Hepatocyte (in vitro differentiated cells): ENCODE measurements around the gene CXCR4. TPM values are rescaled to one million over a fixed set of nuclear protein-coding genes. Genes with fewer than 3 reads are reported as not detected.

Source experiments
- DNase-seq: peaks from one replicate; pipeline ENCODE4 v3.0.0-alpha.2; 2016; ENCODE audit warnings: low spot score
- H2AFZ ChIP-seq: fragments of 200-600 bp; sonication (generic); 2 replicates; pipeline ENCODE4 v1.6.0; 2016; ENCODE audit warnings: antibody characterized with exemption, mild to moderate bottlenecking
- H3K27ac ChIP-seq: fragments of 200-600 bp; sonication (generic); 2 replicates; pipeline ENCODE4 v1.5.1; 2016; ENCODE audit warnings: mild to moderate bottlenecking
- H3K27me3 ChIP-seq: fragments of 200-600 bp; sonication (generic); 2 replicates; pipeline ENCODE4 v1.6.1; 2016
- H3K36me3 ChIP-seq: fragments of 200-600 bp; sonication (generic); replicated peaks from 2 replicates; pipeline ENCODE4 v1.5.1; 2016; ENCODE audit warnings: low read depth; ENCODE audit not compliant: insufficient read depth
- H3K4me1 ChIP-seq: fragments of 200-600 bp; sonication (generic); 2 replicates; pipeline ENCODE4 v1.5.1; 2016; ENCODE audit warnings: mild to moderate bottlenecking, moderate library complexity; ENCODE audit not compliant: insufficient read depth
- H3K4me2 ChIP-seq: fragments of 200-600 bp; sonication (generic); 2 replicates; pipeline ENCODE4 v1.6.0; 2016
- H3K4me3 ChIP-seq: fragments of 200-600 bp; sonication (generic); 2 replicates; pipeline ENCODE4 v1.5.1; 2016; ENCODE audit warnings: mild to moderate bottlenecking
- H3K79me2 ChIP-seq: fragments of 200-600 bp; sonication (generic); 2 replicates; pipeline ENCODE4 v1.6.0; 2017; ENCODE audit warnings: mild to moderate bottlenecking
- H3K9me2 ChIP-seq: fragments of 200-600 bp; sonication (generic); replicated peaks from 2 replicates; pipeline ENCODE4 v1.6.0; 2017; ENCODE audit warnings: mild to moderate bottlenecking; ENCODE audit not compliant: insufficient read depth
- H3K9me3 ChIP-seq: fragments of 200-600 bp; sonication (generic); 2 replicates; pipeline ENCODE4 v1.5.1; 2016; ENCODE audit warnings: low read depth, mild to moderate bottlenecking
- H4K20me1 ChIP-seq: fragments of 200-600 bp; sonication (generic); 2 replicates; pipeline ENCODE4 v1.6.0; 2016; ENCODE audit warnings: mild to moderate bottlenecking; ENCODE audit not compliant: insufficient read depth, poor library complexity, severe bottlenecking
- EZH2 ChIP-seq: fragments of 200-600 bp; sonication (generic); IDR thresholded peaks from 2 replicates; pipeline ENCODE4 v1.6.1; 2016; ENCODE audit warnings: antibody characterized with exemption, mild to moderate bottlenecking, borderline replicate concordance
- EZH2phosphoT487 ChIP-seq: fragments of 200-600 bp; sonication (generic); IDR thresholded peaks from one replicate; pipeline ENCODE4 v1.6.1; 2018; ENCODE audit warnings: antibody characterized with exemption, mild to moderate bottlenecking, low read depth, moderate library complexity; ENCODE audit not compliant: unreplicated experiment, severe bottlenecking
- WGBS: methylation state at CpG from one replicate; pipeline ENCODE4 v1.1.6; 2016; ENCODE audit warnings: low lambda C conversion rate; ENCODE audit errors: missing lambda C conversion rate; 5-methylcytosine and 5-hydroxymethylcytosine counted together
- polyA plus RNA-seq: library from polyadenylated mRNA; unstranded; fragments of >200 nt; fragmentation: Nextera tagmentation; extraction: Ambion mirVana; gene quantifications from 2 replicates; pipeline ENCODE4 v1.2.1, GENCODE V29; 2016
- total RNA-seq: library from RNA; depleted of rRNA; stranded (reverse); fragments of >200 nt; gene quantifications from 2 replicates; pipeline ENCODE4 v1.2.3, GENCODE V29; 2014
- TF ChIP-seq, protein P1 (sequence below): fragments of 200-600 bp; sonication (generic); IDR thresholded peaks from 2 replicates; pipeline ENCODE4 v1.5.1; 2016; ENCODE audit warnings: antibody characterized with exemption, mild to moderate bottlenecking; ENCODE audit not compliant: poor library complexity

Gene CXCR4
- total and polyA plus RNA-seq, 2 experiments from 2014 or later, result 3.8 to 6.2 TPM

DNA sequence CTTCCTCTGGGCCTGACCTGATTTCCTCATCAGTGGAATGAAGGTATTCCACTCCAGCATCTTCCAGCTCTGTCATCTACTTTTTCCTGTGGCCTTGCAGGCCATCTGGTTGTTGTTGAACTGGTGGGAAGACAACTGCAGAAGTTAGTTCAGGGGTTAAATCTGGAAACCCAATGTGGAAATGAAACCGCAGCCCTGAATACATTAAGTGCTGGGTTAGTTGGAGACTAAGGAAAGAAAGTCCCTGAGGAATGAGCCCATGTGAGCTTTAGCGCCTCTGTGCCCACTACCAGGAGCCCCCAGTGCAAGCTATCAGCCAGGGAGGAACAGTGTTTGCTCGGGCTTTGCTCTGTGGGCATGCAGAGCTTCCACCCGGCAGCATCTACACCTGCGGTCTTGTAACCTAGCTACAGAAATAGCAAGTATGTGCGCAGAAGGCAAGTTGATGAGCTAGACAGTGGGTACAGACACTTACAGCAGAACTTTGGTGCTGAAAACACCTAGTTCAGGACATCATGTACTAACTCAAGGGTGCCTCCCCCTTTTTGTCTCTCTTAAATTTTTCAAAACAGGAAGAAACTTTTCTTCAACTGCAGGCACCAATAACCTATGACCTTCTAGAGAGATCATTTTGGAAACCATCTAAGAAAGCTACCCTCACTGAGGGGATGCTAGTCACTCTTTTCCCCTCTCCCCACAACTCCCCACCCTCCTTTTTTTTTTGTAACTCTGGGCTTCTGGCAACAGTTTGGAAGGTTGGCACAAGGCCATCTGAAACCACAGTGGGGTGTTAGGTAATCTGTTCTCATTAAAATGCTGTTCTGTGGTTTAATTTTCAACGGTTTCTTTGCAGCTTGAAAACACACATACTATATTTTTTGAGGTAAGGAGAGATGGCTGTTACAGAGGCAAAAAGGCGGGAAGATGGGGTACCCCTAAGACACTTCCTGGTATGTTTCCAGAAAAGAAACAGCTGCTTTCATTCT lies 18.3 kb upstream of the CXCR4 start:
- H3K9me3 ChIP-seq, result no peaks in the 10 kb centered on the region
- 85% methylated on average over 8 of the region's 8 CpGs for WGBS
- no peaks in the 10 kb centered on the region for H3K9me2 ChIP-seq
- DNase-seq, result no peak
- H2AFZ ChIP-seq, result no peak overlapping the region
- H3K27ac ChIP-seq, result no peak overlapping the region
- no peak overlapping the region for H3K4me2 ChIP-seq
- no peaks in the 10 kb centered on the region for H3K79me2 ChIP-seq
- TF ChIP-seq EZH2, result no peak
- TF ChIP-seq, protein P1, sequence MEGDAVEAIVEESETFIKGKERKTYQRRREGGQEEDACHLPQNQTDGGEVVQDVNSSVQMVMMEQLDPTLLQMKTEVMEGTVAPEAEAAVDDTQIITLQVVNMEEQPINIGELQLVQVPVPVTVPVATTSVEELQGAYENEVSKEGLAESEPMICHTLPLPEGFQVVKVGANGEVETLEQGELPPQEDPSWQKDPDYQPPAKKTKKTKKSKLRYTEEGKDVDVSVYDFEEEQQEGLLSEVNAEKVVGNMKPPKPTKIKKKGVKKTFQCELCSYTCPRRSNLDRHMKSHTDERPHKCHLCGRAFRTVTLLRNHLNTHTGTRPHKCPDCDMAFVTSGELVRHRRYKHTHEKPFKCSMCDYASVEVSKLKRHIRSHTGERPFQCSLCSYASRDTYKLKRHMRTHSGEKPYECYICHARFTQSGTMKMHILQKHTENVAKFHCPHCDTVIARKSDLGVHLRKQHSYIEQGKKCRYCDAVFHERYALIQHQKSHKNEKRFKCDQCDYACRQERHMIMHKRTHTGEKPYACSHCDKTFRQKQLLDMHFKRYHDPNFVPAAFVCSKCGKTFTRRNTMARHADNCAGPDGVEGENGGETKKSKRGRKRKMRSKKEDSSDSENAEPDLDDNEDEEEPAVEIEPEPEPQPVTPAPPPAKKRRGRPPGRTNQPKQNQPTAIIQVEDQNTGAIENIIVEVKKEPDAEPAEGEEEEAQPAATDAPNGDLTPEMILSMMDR, result no peak
- no peak for TF ChIP-seq EZH2phosphoT487
- H3K4me3 ChIP-seq, result no peak overlapping the region
- H4K20me1 ChIP-seq, result no peaks in the 10 kb centered on the region
- H3K27me3 ChIP-seq, result no peaks in the 10 kb centered on the region
- no peaks in the 10 kb centered on the region for H3K4me1 ChIP-seq
- H3K36me3 ChIP-seq, result no peaks in the 10 kb centered on the region

DNA sequence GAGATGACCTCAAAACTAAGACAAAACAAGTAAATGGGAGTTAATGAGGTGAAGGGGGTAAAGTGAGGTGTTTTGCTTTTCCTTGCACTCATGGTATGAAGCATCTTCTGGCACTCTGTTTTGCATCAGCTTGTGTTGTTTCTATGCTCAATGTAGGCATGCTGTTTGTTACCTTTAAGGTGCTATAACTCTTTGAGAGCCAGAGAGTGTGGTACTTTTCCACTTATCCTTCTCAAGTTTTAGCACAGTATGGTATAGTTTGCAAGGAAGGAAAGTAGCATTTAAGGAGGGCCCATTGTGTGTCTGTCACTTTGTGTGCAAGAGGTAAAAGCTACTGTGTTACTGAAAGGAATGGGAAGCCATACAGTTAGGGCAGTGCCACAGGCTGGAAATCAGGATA lies 17.5 kb upstream of the CXCR4 start:
- Histone ChIP-seq H2AFZ (no peak overlapping the region), H3K4me2 (no peak overlapping the region), H3K9me3 (no peaks in the 10 kb centered on the region), H3K4me1 (no peaks in the 10 kb centered on the region), H3K36me3 (no peaks in the 10 kb centered on the region), H3K9me2 (no peaks in the 10 kb centered on the region), H4K20me1 (no peaks in the 10 kb centered on the region), H3K27ac (no peak overlapping the region), H3K27me3 (no peaks in the 10 kb centered on the region), H3K4me3 (no peak overlapping the region), H3K79me2 (no peaks in the 10 kb centered on the region)
- TF ChIP-seq EZH2 (no peak), EZH2phosphoT487 (no peak)
- TF ChIP-seq, protein P1, result no peak
- no peak for DNase-seq

DNA sequence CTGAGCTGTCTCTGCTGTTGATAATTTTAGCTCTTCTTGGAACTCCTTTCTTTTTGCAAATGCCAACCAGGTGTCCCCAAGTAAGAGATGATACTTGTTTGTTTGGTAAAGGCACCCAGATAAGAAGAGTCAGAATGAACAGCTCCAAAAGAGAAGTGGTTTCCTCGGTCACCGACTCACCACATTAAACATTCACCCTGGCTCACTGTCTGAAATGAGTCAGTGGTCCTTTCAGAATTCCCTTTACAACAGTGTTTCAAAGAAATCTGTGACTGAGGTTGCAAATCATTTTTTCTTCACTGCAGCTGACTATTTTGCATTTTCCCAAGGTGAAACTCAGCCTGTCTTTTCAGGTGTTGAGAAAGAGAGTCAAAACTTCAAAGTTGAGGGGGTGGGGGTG lies 16.2 kb upstream of the CXCR4 start:
- WGBS, result 77% methylated on average over 2 of the region's 2 CpGs
- Histone ChIP-seq H3K27ac (no peak overlapping the region), H3K27me3 (no peaks in the 10 kb centered on the region), H3K9me3 (no peaks in the 10 kb centered on the region), H3K4me3 (no peak overlapping the region), H3K9me2 (no peaks in the 10 kb centered on the region), H3K4me2 (no peak overlapping the region), H3K36me3 (no peaks in the 10 kb centered on the region), H4K20me1 (no peaks in the 10 kb centered on the region), H3K79me2 (no peaks in the 10 kb centered on the region), H3K4me1 (no peaks in the 10 kb centered on the region), H2AFZ (no peak overlapping the region)
- TF ChIP-seq EZH2phosphoT487, result no peak
- no peak for TF ChIP-seq EZH2
- TF ChIP-seq, protein P1, result no peak
- no peak for DNase-seq
